ENCODE results near the gene ADIPOR1.

GRCh38 chr1:202965422-202965821 is 7.3 kb upstream of the ADIPOR1 start:
- TF ChIP-seq CTCF (IDR thresholded peaks at IDR 0.05), result no peak
- no peak for TF ChIP-seq ZFX (IDR thresholded peaks at IDR 0.05; ENCODE audit: borderline replicate concordance)
